Lower lobe of right lung (tissue), 2 donors: ENCODE data around the gene MLN. TPM values are rescaled to one million over a fixed set of nuclear protein-coding genes. Genes with fewer than 3 reads are reported as not detected.

Experiments used
- ATAC-seq, 2 donors: fragments of 200-7000 bp; cut with Tn5 transposase; one replicate each; pipeline ENCODE4 v1.9.1; 2020 to 2022; ENCODE audit warnings: mild to moderate bottlenecking in 2 of 2, moderate library complexity in 2 of 2
- DNase-seq: peaks from one replicate; pipeline ENCODE4 v3.0.0-alpha.2; 2020
- H3K27ac ChIP-seq: fragments of 200-600 bp; one replicate; pipeline ENCODE4 v1.8.0; 2022
- H3K27me3 ChIP-seq: fragments of 200-600 bp; one replicate; pipeline ENCODE4 v1.8.0; 2022; ENCODE audit warnings: low read depth
- H3K36me3 ChIP-seq: fragments of 200-600 bp; one replicate; pipeline ENCODE4 v1.8.0; 2022; ENCODE audit warnings: mild to moderate bottlenecking
- H3K4me1 ChIP-seq: fragments of 200-600 bp; one replicate; pipeline ENCODE4 v1.8.0; 2022
- H3K4me3 ChIP-seq: fragments of 200-600 bp; one replicate; pipeline ENCODE4 v1.8.0; 2022; ENCODE audit warnings: mild to moderate bottlenecking
- H3K9me3 ChIP-seq: fragments of 200-600 bp; one replicate; pipeline ENCODE4 v1.8.0; 2022
- CTCF ChIP-seq: fragments of 200-600 bp; IDR thresholded peaks from one replicate; pipeline ENCODE4 v1.8.0; 2022; ENCODE audit warnings: antibody characterized with exemption, mild to moderate bottlenecking
- intact Hi-C: fragments of 100-400 bp; cut with DNase I; formaldehyde crosslinking; loops from one replicate; pipeline ENCODE4 v1.11.0; 2022
- total RNA-seq: library from RNA; stranded (reverse); fragmentation: NEBNext Ultra II Directional; extraction: Animal tissue kit (Norgen Biotek cat#: 25700); gene quantifications from one replicate; pipeline ENCODE4 v1.2.1, GENCODE V29; 2021
- donor health status: DM: no; HTN: yes; CAD: no; lungs with severe emphysema.

Gene MLN
- total RNA-seq, 1 donor from 2014 or later: not detected

DNA sequence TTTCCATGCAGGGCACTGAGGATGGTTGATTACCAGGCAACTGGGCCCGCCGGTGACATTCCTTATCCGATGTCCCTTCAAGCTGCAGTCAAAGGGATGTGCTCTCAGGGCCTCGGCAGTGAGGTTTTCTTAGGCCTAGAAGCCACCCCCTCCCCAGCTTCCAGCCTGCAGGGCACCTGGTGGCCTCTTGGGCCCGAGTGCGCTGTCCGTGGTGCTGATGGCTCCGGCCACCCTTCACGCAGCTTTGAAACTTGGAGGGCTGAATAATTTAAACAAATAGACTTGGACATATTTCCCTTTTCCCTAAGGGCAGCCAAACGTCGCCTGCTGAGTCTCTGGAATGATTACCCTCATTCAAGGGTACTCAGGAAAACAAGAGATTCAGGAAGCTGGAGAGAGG, 8.9 kb upstream of the MLN start:
- intact Hi-C loops: no loop called here
- H3K4me1 ChIP-seq: no peaks in the 10 kb centered on the region
- peaks cover 32% of the 10 kb centered on the region for H3K27me3 ChIP-seq
- peak; percentile 20 for TF ChIP-seq CTCF
- no peaks in the 10 kb centered on the region for H3K36me3 ChIP-seq
- no peak overlapping the region for H3K4me3 ChIP-seq
- H3K27ac ChIP-seq: no peak overlapping the region
- no peaks in the 10 kb centered on the region for H3K9me3 ChIP-seq
- ATAC-seq (peak; percentile 72 to 75), DNase-seq (peak; percentile 56)

GRCh38 chr6:33809594-33809993, 5.8 kb upstream of the MLN start:
- ATAC-seq: no peak
- no peaks in the 10 kb centered on the region for H3K4me1 ChIP-seq
- H3K4me3 ChIP-seq: no peak overlapping the region
- peaks cover 42% of the 10 kb centered on the region for H3K27me3 ChIP-seq
- no peaks in the 10 kb centered on the region for H3K36me3 ChIP-seq
- H3K9me3 ChIP-seq: no peaks in the 10 kb centered on the region
- intact Hi-C loops: no loop called here
- DNase-seq: no peak
- TF ChIP-seq CTCF: no peak
- H3K27ac ChIP-seq: no peak overlapping the region

- Histone ChIP-seq H3K4me3 (no peak overlapping the region), H3K4me1 (no peaks in the 10 kb centered on the region), H3K27ac (no peak overlapping the region), H3K36me3 (no peaks in the 10 kb centered on the region), H3K27me3 (peaks cover 36% of the 10 kb centered on the region), H3K9me3 (no peaks in the 10 kb centered on the region)
- TF ChIP-seq CTCF: no peak
- intact Hi-C loops: no loop called here
- ATAC-seq: no peak
- DNase-seq: no peak
Observed at GRCh38 chr6:33808641-33809180, 4.9 kb upstream of the MLN start.

DNA sequence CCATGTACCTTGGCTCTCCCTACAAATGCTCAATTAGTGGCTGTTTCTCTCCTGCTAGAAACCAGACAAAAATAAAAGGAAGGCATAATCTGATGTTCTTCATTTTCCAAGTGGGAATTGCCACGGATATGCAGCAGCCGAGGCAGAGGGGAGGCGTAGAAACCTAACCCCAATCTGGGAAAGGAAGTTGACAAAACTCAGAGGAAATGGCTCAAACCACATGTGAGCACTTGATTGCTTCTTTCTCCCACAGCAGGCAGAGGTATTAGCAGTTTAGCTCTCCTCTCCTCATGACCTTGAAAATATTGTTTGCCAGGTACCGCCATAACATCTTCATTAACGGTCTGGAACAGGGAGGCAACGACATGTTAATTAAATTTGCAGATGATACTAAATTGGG, 3.8 kb upstream of the MLN start:
- peaks cover 34% of the 10 kb centered on the region for H3K27me3 ChIP-seq
- ATAC-seq (no peak), DNase-seq (no peak)
- no peaks in the 10 kb centered on the region for H3K36me3 ChIP-seq
- H3K9me3 ChIP-seq: no peaks in the 10 kb centered on the region
- H3K27ac ChIP-seq: no peak overlapping the region
- no peak for TF ChIP-seq CTCF
- intact Hi-C loops: no loop called here
- H3K4me1 ChIP-seq: no peaks in the 10 kb centered on the region
- no peak overlapping the region for H3K4me3 ChIP-seq

DNA sequence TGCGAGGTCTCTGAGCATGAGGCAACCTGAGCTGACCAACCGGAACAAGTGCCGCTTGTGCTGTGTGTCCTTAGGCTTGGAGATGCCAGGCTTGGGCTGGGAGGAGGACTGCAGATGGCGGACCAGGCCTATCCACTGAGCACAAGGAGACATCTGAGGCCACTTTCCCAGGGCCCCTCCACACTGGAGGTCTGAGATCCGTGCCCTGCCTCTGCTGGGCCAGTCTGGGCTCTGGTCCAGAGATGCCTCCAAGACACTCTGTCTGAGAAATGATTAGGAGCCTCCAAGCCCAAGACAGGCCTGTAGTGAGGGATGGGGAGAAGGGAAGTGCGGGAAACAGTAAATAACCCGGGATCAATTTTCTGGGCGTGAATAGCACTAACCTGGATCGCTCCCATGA, 3.0 kb upstream of the MLN start:
- Histone ChIP-seq H3K27me3 (peaks cover 33% of the 10 kb centered on the region), H3K27ac (no peak overlapping the region), H3K4me3 (no peak overlapping the region), H3K36me3 (no peaks in the 10 kb centered on the region), H3K4me1 (no peaks in the 10 kb centered on the region), H3K9me3 (no peaks in the 10 kb centered on the region)
- no peak for ATAC-seq
- no peak for TF ChIP-seq CTCF
- DNase-seq: no peak
- intact Hi-C loops: no loop called here
